Measurements from ENCODE around the gene CHD3. TPM values are rescaled to one million over a fixed set of nuclear protein-coding genes. Genes with fewer than 3 reads are reported as not detected.

Gene CHD3
- total and polyA plus RNA-seq, 2 of the 13 experiments (the other 11 are each of a cell fraction or from before 2014, with no cell fraction given) = 2.7 to 3.7 TPM

DNA sequence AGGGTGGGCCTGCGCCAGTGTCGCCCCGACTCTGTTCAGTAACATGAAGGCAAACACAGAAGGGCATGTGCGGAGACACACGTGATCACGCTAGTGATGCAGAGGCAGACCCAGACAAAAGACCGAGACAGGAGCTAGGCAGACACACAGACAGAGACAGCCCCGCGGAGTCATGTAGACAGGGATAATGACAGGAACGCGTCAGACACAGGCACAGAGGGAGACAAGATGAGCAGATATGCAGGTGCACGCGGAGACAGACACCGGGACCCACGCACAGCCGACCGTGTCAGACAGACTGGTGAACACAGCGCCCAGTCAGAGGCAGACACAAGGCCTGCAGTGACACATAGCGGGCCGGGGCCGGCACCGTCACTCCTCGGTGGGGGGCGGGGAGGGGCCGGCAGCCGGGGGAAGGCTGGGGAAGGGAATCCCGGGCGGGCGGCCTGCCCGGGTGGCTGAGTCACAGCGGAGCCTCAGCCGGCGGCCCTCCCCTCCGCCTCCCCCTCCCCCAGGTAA is 47.1 kb upstream of the CHD3 start (continued):
- TF ChIP-seq, protein P1, sequence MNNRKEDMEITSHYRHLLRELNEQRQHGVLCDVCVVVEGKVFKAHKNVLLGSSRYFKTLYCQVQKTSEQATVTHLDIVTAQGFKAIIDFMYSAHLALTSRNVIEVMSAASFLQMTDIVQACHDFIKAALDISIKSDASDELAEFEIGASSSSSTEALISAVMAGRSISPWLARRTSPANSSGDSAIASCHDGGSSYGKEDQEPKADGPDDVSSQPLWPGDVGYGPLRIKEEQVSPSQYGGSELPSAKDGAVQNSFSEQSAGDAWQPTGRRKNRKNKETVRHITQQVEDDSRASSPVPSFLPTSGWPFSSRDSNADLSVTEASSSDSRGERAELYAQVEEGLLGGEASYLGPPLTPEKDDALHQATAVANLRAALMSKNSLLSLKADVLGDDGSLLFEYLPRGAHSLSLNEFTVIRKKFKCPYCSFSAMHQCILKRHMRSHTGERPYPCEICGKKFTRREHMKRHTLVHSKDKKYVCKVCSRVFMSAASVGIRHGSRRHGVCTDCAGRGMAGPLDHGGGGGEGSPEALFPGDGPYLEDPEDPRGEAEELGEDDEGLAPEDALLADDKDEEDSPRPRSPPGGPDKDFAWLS (CRISPR knock-in tag; IDR thresholded peaks at IDR 0.05; ENCODE audit: borderline replicate concordance) = no peak
- TF ChIP-seq DR1 (CRISPR knock-in tag; IDR thresholded peaks at IDR 0.05) = no peak
- no peak for TF ChIP-seq ZFP37 (CRISPR knock-in tag; IDR thresholded peaks at IDR 0.05; ENCODE audit: borderline replicate concordance)
- no peak for TF ChIP-seq ZNF644 (CRISPR knock-in tag; IDR thresholded peaks at IDR 0.05; ENCODE audit: low read depth)
- TF ChIP-seq GATAD2A (CRISPR knock-in tag; IDR thresholded peaks at IDR 0.05) = peak; percentile 12; the same call in 1 of the 2 replicates
- 0 out of 2 replicates have a peak, but pooled peaks have one; percentile 56 for TF ChIP-seq NFIB (CRISPR knock-in tag; IDR thresholded peaks at IDR 0.05; ENCODE audit: borderline replicate concordance)
- no peak for TF ChIP-seq ZNF331 (CRISPR knock-in tag; IDR thresholded peaks at IDR 0.05)
- TF ChIP-seq, protein P2, sequence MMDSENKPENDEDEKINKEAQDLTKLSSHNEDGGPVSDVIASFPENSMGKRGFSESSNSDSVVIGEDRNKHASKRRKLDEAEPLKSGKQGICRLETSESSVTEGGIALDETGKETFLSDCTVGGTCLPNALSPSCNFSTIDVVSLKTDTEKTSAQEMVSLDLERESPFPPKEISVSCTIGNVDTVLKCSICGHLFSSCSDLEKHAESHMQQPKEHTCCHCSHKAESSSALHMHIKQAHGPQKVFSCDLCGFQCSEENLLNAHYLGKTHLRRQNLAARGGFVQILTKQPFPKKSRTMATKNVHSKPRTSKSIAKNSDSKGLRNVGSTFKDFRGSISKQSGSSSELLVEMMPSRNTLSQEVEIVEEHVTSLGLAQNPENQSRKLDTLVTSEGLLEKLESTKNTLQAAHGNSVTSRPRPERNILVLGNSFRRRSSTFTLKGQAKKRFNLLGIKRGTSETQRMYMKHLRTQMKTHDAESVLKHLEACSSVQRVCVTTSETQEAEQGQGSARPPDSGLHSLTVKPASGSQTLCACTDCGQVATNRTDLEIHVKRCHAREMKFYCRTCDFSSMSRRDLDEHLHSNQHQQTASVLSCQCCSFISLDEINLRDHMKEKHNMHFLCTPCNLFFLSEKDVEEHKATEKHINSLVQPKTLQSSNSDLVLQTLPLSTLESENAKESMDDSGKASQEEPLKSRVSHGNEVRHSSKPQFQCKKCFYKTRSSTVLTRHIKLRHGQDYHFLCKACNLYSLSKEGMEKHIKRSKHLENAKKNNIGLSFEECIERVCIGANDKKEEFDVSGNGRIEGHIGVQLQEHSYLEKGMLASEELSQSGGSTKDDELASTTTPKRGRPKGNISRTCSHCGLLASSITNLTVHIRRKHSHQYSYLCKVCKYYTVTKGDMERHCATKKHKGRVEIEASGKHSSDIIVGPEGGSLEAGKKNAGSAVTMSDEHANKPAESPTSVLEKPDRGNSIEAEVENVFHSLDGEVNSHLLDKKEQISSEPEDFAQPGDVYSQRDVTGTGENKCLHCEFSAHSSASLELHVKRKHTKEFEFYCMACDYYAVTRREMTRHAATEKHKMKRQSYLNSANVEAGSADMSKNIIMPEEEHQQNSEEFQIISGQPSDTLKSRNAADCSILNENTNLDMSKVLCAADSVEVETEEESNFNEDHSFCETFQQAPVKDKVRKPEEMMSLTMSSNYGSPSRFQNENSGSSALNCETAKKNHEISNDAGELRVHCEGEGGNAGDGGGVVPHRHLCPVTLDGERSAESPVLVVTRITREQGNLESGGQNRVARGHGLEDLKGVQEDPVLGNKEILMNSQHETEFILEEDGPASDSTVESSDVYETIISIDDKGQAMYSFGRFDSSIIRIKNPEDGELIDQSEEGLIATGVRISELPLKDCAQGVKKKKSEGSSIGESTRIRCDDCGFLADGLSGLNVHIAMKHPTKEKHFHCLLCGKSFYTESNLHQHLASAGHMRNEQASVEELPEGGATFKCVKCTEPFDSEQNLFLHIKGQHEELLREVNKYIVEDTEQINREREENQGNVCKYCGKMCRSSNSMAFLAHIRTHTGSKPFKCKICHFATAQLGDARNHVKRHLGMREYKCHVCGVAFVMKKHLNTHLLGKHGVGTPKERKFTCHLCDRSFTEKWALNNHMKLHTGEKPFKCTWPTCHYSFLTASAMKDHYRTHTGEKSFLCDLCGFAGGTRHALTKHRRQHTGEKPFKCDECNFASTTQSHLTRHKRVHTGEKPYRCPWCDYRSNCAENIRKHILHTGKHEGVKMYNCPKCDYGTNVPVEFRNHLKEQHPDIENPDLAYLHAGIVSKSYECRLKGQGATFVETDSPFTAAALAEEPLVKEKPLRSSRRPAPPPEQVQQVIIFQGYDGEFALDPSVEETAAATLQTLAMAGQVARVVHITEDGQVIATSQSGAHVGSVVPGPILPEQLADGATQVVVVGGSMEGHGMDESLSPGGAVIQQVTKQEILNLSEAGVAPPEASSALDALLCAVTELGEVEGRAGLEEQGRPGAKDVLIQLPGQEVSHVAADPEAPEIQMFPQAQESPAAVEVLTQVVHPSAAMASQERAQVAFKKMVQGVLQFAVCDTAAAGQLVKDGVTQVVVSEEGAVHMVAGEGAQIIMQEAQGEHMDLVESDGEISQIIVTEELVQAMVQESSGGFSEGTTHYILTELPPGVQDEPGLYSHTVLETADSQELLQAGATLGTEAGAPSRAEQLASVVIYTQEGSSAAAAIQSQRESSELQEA (CRISPR knock-in tag; IDR thresholded peaks at IDR 0.05; ENCODE audit: not compliant biosample characterization) = no peak
- TF ChIP-seq TBX3 (IDR thresholded peaks at IDR 0.05; ENCODE audit: borderline replicate concordance) = no peak
- TF ChIP-seq ATF7-NPFF (CRISPR knock-in tag; IDR thresholded peaks at IDR 0.05; ENCODE audit: low read depth) = no peak
- TF ChIP-seq, protein P3, sequence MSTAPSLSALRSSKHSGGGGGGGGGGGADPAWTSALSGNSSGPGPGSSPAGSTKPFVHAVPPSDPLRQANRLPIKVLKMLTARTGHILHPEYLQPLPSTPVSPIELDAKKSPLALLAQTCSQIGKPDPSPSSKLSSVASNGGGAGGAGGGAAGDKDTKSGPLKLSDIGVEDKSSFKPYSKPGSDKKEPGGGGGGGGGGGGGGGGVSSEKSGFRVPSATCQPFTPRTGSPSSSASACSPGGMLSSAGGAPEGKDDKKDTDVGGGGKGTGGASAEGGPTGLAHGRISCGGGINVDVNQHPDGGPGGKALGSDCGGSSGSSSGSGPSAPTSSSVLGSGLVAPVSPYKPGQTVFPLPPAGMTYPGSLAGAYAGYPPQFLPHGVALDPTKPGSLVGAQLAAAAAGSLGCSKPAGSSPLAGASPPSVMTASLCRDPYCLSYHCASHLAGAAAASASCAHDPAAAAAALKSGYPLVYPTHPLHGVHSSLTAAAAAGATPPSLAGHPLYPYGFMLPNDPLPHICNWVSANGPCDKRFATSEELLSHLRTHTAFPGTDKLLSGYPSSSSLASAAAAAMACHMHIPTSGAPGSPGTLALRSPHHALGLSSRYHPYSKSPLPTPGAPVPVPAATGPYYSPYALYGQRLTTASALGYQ (CRISPR knock-in tag; IDR thresholded peaks at IDR 0.05) = no peak; the same call in 1 of the 2 replicates
- TF ChIP-seq STAG1 (CRISPR knock-in tag; IDR thresholded peaks at IDR 0.05) = peak; percentile 42
- no peak for TF ChIP-seq ONECUT2 (CRISPR knock-in tag; IDR thresholded peaks at IDR 0.05)
- TF ChIP-seq ZNF263 (CRISPR knock-in tag; IDR thresholded peaks at IDR 0.05) = 0 out of 2 replicates have a peak, but pooled peaks have one; percentile 11
- peak; percentile 23; the same call in 1 of the 2 replicates for TF ChIP-seq ZNF788 (CRISPR knock-in tag; IDR thresholded peaks at IDR 0.05; ENCODE audit: borderline replicate concordance)
- TF ChIP-seq RAD21 (CRISPR knock-in tag; IDR thresholded peaks at IDR 0.05) = no peak; the same call in 1 of the 2 replicates
- no peak for TF ChIP-seq ATF1 (CRISPR knock-in tag; IDR thresholded peaks at IDR 0.05)
- TF ChIP-seq, protein P4, sequence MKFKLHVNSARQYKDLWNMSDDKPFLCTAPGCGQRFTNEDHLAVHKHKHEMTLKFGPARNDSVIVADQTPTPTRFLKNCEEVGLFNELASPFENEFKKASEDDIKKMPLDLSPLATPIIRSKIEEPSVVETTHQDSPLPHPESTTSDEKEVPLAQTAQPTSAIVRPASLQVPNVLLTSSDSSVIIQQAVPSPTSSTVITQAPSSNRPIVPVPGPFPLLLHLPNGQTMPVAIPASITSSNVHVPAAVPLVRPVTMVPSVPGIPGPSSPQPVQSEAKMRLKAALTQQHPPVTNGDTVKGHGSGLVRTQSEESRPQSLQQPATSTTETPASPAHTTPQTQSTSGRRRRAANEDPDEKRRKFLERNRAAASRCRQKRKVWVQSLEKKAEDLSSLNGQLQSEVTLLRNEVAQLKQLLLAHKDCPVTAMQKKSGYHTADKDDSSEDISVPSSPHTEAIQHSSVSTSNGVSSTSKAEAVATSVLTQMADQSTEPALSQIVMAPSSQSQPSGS (CRISPR knock-in tag; IDR thresholded peaks at IDR 0.05) = peak; percentile 6; the same call in 1 of the 2 replicates
